ENCODE data around the gene BCL3. TPM values are rescaled to one million over a fixed set of nuclear protein-coding genes. Genes with fewer than 3 reads are reported as not detected.
"Not testable (repeated sequence)": the region's sequence is repeated elsewhere in the genome, so short reads cannot be mapped to it uniquely, and the experiment has no call there.

The BCL3 gene
- total RNA-seq, 1 experiment from 2014 or later: 3.9 TPM

DNA sequence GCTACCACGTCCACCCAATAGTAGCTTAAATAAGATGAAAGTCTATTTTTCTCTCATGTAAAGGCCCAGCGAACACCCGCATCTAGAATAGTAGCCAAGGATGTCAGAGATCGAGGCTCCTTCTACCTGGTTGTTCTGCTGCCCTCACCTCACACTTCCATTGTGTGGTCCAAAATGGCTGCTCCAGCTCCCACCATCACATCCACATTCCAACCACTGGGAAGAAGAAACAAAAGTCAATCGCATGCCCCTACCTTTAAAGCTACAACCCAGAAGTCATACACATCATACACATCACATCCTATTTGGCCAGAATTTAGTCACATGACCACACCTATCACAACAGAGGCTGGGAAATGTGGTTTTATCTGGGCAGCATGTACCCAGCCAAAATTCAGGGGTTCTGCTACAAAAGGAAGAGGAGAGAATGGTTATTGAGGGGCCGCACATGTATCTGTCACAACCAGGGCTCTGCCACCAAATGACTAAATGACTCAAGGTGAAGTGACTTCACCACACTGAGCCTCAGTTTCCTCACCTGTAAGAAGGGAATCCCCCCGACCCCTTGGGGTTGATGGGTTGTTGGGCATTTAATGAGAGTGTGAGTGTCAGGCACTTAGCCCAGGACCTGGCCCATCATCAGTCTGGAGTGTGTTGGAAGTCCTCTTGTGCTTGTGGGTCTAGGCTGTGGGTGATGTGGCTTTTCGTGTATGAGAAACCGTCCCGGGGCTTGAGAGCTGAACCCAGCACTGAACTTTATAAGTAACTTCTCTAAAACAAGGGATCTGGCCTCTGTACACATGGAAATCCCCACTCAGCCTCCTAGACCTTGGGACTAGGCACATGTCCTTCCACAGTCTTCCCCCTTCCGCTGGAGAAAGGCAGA, 19.0 kb downstream of the BCL3 start:
- no peaks in the 10 kb centered on the region for H3K27me3 ChIP-seq (replicated peaks)
- no peaks in the 10 kb centered on the region for H3K36me3 ChIP-seq
- DNase-seq (ENCODE audit: low read depth in 1 of 2, low spot score in 2 of 2): no peak
- H3K4me3 ChIP-seq: no peak overlapping the region
- no peak overlapping the region for H3K27ac ChIP-seq
- no peaks in the 10 kb centered on the region; the same call in 1 of the 2 replicates for H3K9me3 ChIP-seq (replicated peaks)
- peaks cover 17% of the 10 kb centered on the region for H3K4me1 ChIP-seq (replicated peaks)

DNA sequence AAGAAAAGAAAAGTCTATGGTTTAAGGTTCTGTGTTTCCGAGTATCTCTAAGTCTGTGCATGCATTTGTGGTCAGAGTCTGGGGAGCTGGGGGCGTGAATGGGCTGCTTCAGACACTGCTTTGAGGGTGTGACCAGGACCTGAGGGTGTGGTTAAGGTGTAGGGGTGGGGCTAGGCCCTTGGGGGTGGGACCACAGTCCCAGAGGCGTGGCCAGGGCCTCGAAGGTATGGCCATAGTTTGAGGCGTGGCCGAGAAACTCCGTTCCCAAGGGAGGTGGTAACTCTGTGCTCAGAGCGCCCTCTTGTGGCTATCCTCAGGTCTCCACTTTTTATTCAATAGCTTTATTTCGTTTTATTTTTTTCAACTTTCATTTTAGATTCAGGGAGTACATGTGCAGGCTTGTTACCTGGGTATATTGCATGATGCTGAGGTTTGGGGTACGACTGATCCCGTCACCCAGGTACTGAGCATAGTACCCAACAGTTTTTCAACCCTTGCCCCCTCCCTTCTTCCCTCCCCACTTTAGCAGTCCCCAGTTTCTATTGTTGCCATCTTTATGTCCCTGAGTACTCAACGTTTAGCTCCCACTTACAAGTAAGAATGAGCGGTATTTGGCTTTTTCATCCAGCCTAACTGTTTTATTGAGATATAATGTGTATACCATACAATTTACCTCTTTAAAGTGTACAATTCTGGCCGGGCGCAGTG, 22.2 kb downstream of the BCL3 start:
- H3K4me1 ChIP-seq (replicated peaks): peaks cover 33% of the 10 kb centered on the region
- H3K27me3 ChIP-seq (replicated peaks): no peaks in the 10 kb centered on the region
- H3K4me3 ChIP-seq: no peak overlapping the region
- H3K36me3 ChIP-seq: no peaks in the 10 kb centered on the region
- no peak overlapping the region for H3K27ac ChIP-seq
- no peaks in the 10 kb centered on the region; the same call in 1 of the 2 replicates for H3K9me3 ChIP-seq (replicated peaks)
- DNase-seq (ENCODE audit: low read depth in 1 of 2, low spot score in 2 of 2): peak; percentile 83 to 97

GRCh38 chr19:44772144-44772543, 23.6 kb downstream of the BCL3 start:
- H3K4me1 ChIP-seq (replicated peaks): peaks cover 43% of the 10 kb centered on the region
- H3K27me3 ChIP-seq (replicated peaks); H3K36me3 ChIP-seq; H3K4me3 ChIP-seq; H3K27ac ChIP-seq; DNase-seq (ENCODE audit: low read depth in 1 of 2, low spot score in 2 of 2); H3K9me3 ChIP-seq (replicated peaks): not testable (repeated sequence)

DNA sequence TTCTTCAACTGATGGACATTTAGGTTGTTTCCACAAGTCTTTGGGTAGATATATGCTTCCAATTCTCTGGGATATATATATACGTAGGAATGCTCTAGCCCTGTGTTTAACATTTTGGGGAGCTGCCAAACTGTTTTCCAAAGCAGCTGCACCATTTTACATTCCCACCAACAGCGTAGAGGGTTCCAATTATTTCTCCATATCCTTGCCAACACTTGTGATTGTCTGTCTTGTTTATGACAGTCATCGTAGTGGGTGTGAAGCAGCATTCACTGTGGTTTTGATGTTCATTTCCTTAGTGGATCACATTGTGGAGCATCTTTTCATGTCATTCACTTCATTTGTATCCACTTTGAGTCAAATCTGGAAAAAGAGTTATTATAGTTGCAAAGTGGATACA, 24.5 kb downstream of the BCL3 start:
- Histone ChIP-seq H3K27ac (no peak overlapping the region; the same call in 1 of the 2 replicates), H3K27me3 (replicated peaks) (no peaks in the 10 kb centered on the region), H3K4me3 (no peak overlapping the region), H3K36me3 (no peaks in the 10 kb centered on the region), H3K9me3 (replicated peaks) (no peaks in the 10 kb centered on the region; the same call in 1 of the 2 replicates), H3K4me1 (replicated peaks) (peaks cover 43% of the 10 kb centered on the region)
- no peak for DNase-seq (ENCODE audit: low read depth in 1 of 2, low spot score in 2 of 2)

DNA sequence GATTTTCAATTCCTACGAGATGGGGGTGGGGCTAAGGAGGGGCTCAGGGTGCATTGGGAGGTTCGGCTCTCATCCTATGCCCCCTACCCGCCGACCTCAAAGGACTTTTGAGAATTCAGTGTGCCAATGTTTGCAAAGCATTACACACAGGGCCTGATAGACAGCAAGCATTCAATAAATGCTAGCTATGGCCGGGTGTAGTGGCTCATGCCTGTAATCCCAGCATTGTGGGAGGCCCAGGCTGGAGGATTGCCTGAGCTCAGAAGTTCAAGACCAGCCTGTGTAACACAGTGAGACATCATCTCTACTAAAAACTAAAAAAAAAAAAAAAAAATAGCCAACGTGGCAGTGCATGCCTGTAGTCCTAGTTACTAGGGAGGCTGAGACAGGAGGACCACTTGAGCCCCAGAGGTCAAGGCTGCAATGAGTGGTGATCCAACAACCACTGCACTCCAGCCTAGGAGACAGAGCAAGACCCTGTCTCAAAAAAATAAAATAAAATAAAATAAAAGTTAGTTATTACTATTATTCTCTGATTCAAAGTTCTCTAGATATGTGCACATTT, 27.2 kb downstream of the BCL3 start:
- peak in 1 of 2 experiments; percentile 51 for DNase-seq (ENCODE audit: low read depth in 1 of 2, low spot score in 2 of 2)
- peak overlapping the region; percentile 75 for H3K27ac ChIP-seq
- H3K4me3 ChIP-seq: no peak overlapping the region
- no peaks in the 10 kb centered on the region for H3K36me3 ChIP-seq
- H3K4me1 ChIP-seq (replicated peaks): peaks cover 43% of the 10 kb centered on the region
- H3K27me3 ChIP-seq (replicated peaks): no peaks in the 10 kb centered on the region
- no peaks in the 10 kb centered on the region for H3K9me3 ChIP-seq (replicated peaks)

DNA sequence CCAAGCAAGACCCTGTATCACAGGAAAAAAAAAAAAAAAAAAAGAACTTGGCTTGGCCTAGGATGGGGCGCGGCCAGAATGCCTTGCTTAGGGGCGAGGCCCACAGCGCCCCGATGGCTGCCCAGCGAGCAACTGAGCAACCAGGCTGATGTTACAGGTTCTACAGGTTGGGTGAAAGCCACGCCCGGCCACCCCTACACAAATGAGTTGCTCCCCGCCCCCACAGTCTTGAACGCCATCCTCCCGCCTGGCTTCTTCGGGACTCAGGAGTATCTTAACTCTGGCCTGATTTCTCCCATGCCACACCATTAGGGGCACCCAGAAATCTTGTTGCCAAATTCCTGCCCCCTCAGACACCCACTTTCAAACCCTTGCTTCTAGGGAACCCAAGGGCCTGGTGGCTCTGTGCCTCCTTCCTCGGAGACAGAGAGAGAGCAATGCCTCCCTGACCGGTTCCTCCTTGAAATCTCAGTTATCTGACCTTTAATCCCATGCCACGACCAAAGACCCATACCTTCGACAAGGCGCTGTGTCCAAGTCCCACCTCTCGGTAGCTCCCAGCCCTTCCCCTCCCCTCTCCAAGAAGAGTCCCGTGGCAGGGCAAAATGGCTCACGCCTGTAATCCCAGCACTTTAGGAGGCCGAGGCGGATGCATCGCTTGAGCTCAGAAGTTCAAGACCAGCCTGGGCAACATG, 28.0 kb downstream of the BCL3 start:
- Histone ChIP-seq H3K27me3 (replicated peaks) (no peaks in the 10 kb centered on the region), H3K36me3 (no peaks in the 10 kb centered on the region), H3K4me1 (replicated peaks) (peaks cover 40% of the 10 kb centered on the region), H3K27ac (peak overlapping the region; percentile 75), H3K9me3 (replicated peaks) (no peaks in the 10 kb centered on the region), H3K4me3 (no peak overlapping the region)
- peak in 1 of 2 experiments; percentile 42 for DNase-seq (ENCODE audit: low read depth in 1 of 2, low spot score in 2 of 2)

DNA sequence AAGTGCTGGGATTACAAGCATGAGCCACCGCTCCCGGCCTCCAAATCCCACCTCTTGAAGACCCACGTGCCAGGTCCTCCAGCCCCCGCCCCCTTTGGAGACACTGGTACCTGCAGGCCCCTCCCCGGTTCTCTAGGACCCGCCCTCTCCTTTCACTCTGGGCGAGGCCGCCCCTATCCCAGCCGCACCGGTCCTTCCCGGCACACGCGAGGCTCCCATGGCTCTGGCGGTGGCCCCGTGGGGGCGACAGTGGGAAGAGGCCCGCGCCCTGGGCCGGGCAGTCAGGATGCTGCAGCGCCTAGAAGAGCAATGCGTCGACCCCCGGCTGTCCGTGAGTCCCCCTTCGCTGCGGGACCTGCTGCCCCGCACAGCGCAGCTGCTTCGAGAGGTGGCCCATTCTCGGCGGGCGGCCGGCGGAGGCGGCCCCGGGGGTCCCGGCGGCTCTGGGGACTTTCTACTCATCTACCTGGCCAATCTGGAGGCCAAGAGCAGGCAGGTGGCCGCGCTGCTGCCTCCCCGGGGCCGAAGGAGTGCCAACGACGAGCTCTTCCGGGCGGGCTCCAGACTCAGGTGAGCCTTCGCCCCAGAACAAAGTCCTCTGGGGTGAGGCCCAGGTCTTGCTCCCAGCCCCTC, 29.3 kb downstream of the BCL3 start, which contains the start of gene CBLC:
Gene CBLC, plus strand, starts transcription at position 176 of the 633 bp plus-strand sequence. Its CDS starts 42 bp downstream, at position 218.
- Histone ChIP-seq H3K4me1 (replicated peaks) (peaks cover 37% of the 10 kb centered on the region), H3K36me3 (no peaks in the 10 kb centered on the region), H3K9me3 (replicated peaks) (no peaks in the 10 kb centered on the region), H3K4me3 (no peak within 1 kb of the TSS), H3K27me3 (replicated peaks) (no peaks in the 10 kb centered on the region), H3K27ac (0 out of 2 replicates have a peak within 1 kb of the TSS, but pooled peaks have one; percentile 75)
- peak in 1 of 2 experiments; percentile 43 for DNase-seq (ENCODE audit: low read depth in 1 of 2, low spot score in 2 of 2)

DNA sequence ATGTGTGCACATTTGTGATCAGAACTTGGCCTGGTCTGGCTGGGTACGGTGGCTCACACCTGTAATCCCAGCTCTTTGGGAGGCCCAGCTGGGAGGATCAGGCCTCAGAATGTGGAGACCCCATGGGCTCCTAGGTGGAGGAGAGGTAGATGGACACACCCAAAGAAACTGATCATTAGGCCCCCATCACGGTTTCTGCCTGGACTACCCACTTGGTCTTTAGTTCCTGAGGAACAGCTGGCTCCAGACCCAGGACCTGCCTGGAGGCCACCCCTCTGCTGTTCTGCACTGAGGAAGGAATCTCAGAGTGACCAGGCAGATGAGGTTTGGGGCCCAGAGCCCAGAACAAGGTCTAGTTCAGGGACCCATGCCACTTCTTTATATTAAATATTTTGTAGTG, 30.6 kb downstream of the BCL3 start:
- Histone ChIP-seq H3K36me3 (no peaks in the 10 kb centered on the region), H3K9me3 (replicated peaks) (no peaks in the 10 kb centered on the region), H3K27me3 (replicated peaks) (no peaks in the 10 kb centered on the region), H3K4me3 (no peak overlapping the region), H3K4me1 (replicated peaks) (peaks cover 24% of the 10 kb centered on the region), H3K27ac (no peak overlapping the region)
- DNase-seq (ENCODE audit: low read depth in 1 of 2, low spot score in 2 of 2): no peak

GRCh38 chr19:44781694-44782093, 33.2 kb downstream of the BCL3 start:
- not testable (repeated sequence) for H3K27me3 ChIP-seq (replicated peaks); H3K9me3 ChIP-seq (replicated peaks); H3K4me1 ChIP-seq (replicated peaks); H3K4me3 ChIP-seq; DNase-seq (ENCODE audit: low read depth in 1 of 2, low spot score in 2 of 2); H3K36me3 ChIP-seq; H3K27ac ChIP-seq

DNA sequence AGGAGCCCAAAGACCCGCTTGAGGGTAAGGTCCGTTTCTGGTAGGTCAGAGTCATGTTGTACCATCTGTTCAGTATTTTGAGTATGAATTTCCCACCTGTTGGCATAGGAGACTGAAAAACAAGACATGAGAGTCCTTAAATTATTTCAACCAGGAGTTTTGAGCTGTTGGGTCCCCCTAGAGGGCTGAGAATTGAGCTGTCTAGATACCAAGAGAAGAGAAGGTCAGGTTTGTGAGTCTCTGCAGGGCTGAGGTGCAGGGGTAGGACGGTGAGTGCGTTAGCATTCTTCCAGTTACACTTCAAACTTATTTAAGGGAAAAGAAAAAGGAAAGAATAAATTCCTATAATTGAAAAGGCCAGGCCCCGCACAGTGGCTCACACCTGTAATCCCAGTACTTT, 34.2 kb downstream of the BCL3 start:
- no peak overlapping the region for H3K27ac ChIP-seq
- no peaks in the 10 kb centered on the region for H3K36me3 ChIP-seq
- H3K27me3 ChIP-seq (replicated peaks): no peaks in the 10 kb centered on the region
- no peaks in the 10 kb centered on the region for H3K9me3 ChIP-seq (replicated peaks)
- H3K4me1 ChIP-seq (replicated peaks): peaks cover 6% of the 10 kb centered on the region
- H3K4me3 ChIP-seq: no peak overlapping the region
- no peak for DNase-seq (ENCODE audit: low read depth in 1 of 2, low spot score in 2 of 2)

- peaks cover 6% of the 10 kb centered on the region for H3K4me1 ChIP-seq (replicated peaks)
Observed at GRCh38 chr19:44783545-44783944, 35.0 kb downstream of the BCL3 start.

GRCh38 chr19:44785271-44785670, 36.8 kb downstream of the BCL3 start:
- no peaks in the 10 kb centered on the region for H3K9me3 ChIP-seq (replicated peaks)
- no peak for DNase-seq (ENCODE audit: low read depth in 1 of 2, low spot score in 2 of 2)
- no peak overlapping the region for H3K27ac ChIP-seq
- H3K4me3 ChIP-seq: no peak overlapping the region
- H3K4me1 ChIP-seq (replicated peaks): peaks cover 6% of the 10 kb centered on the region
- no peaks in the 10 kb centered on the region for H3K36me3 ChIP-seq
- no peaks in the 10 kb centered on the region for H3K27me3 ChIP-seq (replicated peaks)

More at GRCh38 chr19:44783545-44783944, 35.0 kb downstream of the BCL3 start:
- no peak overlapping the region for H3K27ac ChIP-seq
- no peak for DNase-seq (ENCODE audit: low read depth in 1 of 2, low spot score in 2 of 2)
- H3K36me3 ChIP-seq: no peaks in the 10 kb centered on the region
- no peak overlapping the region for H3K4me3 ChIP-seq
- H3K9me3 ChIP-seq (replicated peaks): no peaks in the 10 kb centered on the region
- no peaks in the 10 kb centered on the region for H3K27me3 ChIP-seq (replicated peaks)

GRCh38 chr19:44785993-44786392, 37.5 kb downstream of the BCL3 start:
- H3K9me3 ChIP-seq (replicated peaks): no peaks in the 10 kb centered on the region
- H3K4me1 ChIP-seq (replicated peaks): peaks cover 6% of the 10 kb centered on the region
- no peak overlapping the region for H3K27ac ChIP-seq
- H3K36me3 ChIP-seq: no peaks in the 10 kb centered on the region
- H3K27me3 ChIP-seq (replicated peaks): no peaks in the 10 kb centered on the region
- DNase-seq (ENCODE audit: low read depth in 1 of 2, low spot score in 2 of 2): no peak
- no peak overlapping the region for H3K4me3 ChIP-seq

All from SJSA1 (cell line).